GM11168 (cell line): ENCODE data around the gene TAF4.

Experiments
- in situ Hi-C: fragments of 300-500 bp; cut with MboI; formaldehyde crosslinking; loops from one replicate; pipeline ENCODE4 v1.12.0; 2022; ENCODE audit warnings: low sequenced_read_pairs; ENCODE audit not compliant: unreplicated experiment

The TAF4 gene

DNA sequence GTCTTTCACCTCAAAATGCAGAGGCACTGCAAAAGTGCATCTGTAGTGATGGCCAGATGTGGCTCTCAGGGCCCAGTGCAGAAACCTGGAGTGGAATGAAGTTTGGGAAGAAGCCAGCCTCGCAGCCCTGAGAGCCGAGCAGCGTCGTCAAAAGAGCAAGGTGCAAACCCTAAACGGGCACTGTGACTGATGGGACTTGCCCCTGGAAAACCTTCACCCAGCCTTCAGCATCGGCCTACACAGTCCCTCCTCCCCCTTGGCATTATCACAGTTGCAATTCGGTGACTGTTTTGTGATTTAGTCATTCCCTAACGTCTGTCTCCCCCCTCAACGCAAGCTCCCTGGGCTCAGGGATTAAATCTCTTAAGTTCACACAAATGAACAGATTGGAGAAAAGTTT lies 38.6 kb downstream of the TAF4 start:
- in situ Hi-C loops, result no loop called here

DNA sequence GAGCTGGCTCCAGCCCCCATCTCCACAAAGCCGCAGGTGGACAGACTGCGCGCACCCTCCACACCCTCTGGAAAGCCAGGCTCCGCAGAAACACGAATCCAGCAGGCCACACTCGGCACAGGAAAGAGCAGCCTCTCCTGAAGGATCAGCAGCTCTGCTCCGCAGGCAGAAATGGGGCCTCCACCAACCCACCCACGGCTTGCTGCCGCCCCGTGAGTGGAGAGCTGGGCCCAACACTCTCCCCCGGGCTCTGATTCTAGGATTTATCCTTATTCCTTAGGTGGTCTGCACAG lies 39.2 kb downstream of the TAF4 start:
- in situ Hi-C loops, result no loop called here

DNA sequence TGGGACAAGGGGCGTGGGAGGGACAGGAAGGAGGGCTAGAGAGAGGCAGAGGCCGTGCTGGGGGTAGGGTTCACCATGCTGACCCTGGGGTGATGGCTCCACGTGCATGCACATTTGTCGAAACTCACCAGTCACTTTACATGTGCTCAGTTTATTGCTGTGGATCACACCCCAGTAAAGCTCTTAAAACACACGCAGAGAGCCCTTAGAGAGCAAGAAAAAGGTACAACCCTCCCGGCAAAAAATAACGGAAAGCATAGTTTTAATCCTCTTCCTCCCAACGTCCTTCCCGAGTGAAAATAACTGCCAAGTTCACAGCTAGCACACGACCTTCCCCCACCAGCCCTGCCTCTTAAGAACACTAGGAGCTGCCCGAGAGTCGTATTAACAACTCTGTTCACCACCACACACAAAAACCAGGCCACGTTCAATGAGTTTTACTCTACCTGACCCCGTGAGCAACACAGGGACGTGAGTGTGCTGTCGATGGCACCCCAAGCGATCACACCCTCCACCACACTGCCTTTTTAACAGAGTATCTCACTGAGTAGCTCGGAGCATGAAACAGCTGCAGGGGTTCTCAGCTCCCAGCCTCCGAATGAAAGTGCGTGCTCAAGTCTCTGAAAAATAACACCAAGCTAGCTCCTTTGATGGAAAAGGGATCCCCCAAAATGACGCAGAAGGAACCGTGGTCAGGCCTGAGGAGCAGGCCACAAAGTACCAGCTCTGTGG lies 39.7 kb downstream of the TAF4 start:
- in situ Hi-C loops, result no loop called here

DNA sequence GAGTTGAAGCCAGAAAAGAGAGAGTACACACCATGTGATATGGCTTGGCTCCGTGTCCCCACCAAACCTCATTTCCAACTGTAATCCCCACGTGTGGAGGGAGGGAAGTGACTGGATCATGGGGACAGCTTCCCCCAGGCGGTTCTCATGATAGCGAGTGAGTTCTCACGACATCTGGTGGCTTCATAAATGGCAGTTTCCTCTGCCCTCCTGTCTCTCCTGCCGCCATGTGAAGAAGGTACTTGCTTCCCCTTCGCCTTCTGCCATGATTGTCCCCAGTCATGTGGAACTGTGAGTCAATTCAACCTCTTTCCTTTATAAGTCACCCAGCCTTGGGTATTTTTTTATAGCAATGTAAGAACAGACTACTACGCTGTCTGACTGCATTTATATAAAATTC lies 40.3 kb downstream of the TAF4 start:
- in situ Hi-C loops, result no loop called here

DNA sequence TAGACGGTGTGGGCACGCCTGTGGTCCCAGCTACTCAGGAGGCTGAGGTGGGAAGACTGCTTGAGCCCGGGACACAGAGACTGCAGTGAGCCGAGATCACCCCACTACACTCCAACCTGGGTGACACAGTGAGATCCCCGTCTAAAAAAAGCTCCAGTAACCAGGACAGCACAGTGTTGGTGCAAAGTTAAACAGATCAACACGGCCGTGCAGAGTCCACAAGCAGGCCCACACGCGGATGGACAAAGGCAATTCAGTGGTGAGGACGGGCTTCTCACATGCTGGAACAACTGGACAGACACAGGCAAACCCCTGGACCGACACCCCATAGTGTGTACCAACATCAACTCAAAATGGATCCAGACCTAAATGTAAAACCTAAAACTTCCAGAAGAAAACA lies 41.7 kb downstream of the TAF4 start:
- in situ Hi-C loops, result loop anchor here (25.0 kb wide), 1 partner anchor 363 kb away; the partner anchor contains the start of gene RPS21

GRCh38 chr20:62022575-62023139 lies 43.0 kb downstream of the TAF4 start:
- in situ Hi-C loops, result loop anchor here (25.0 kb wide), 1 partner anchor 365 kb away; the partner anchor contains the start of gene RPS21

- in situ Hi-C loops, result loop anchor here (25.0 kb wide), 1 partner anchor 365 kb away; the partner anchor contains the start of gene RPS21
These were observed 43.8 kb downstream of the TAF4 start for GRCh38 chr20:62021793-62022385.

GRCh38 chr20:62020935-62021701 lies 44.6 kb downstream of the TAF4 start:
- in situ Hi-C loops, result loop anchor here (25.0 kb wide), 1 partner anchor 366 kb away; the partner anchor contains the start of gene RPS21

DNA sequence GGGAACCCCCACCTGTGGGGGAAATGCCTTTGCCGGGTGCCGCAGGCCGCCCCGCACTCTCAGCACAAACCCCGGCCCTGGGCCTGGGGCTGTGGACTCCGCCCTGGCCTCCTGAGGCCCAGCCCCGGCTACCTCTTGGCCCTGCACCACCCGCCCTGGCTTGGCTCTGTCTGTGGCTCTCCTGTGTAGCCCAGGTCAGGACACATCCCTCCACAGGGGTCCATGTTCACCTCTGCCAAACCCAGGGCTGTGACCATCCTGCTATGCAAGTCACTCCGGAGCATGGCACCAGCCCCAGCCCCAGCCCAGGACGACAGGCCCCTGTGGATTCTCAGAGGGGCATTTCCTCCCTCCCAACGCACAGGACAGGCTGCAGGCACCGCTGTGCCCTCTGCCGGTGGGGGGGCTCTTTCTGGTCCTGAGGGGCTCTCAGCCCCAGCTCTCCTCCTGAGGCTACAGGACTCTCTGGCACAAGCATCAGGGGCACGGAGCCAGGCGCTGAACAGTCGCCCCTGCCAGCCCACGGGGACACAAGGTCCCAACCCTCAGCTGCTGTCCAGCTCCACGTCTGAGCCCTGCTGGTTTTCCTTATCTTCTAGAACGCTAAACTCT lies 45.7 kb downstream of the TAF4 start:
- in situ Hi-C loops, result loop anchor here (25.0 kb wide), 1 partner anchor 367 kb away; the partner anchor contains the start of gene RPS21

DNA sequence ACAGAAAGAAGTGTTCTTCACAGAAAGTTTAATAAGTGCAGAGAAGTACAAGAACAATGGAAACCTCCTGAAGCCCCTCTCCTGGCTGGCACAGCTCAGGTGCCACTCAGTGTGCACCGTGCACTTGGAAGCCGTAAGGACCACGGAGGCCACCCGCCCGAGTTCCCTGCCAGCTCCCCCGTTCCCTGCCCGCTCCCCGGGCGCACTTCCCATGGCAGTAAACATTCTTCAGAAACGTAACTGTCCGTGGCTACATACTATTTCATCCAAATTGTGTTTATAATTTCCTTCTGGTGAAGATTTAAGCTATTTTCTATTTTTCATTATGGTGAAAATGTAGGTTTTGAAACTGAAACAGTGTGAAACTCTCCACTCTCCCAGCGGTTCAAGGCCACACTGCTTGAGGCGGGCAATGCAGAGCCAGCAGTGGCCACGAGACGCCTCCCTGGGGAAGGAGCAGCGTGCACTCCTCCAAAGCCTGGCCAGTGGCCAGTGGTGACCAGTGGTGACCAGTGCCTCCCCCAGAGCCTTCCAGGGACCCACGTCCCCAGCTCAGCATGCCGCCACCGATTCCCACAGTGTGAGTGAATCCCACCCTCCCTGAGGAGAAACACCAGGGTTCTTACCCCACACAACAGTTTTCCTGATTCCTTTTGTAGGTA lies 46.4 kb downstream of the TAF4 start:
- in situ Hi-C loops, result loop anchor here (25.0 kb wide), 1 partner anchor 368 kb away; the partner anchor contains the start of gene RPS21

DNA sequence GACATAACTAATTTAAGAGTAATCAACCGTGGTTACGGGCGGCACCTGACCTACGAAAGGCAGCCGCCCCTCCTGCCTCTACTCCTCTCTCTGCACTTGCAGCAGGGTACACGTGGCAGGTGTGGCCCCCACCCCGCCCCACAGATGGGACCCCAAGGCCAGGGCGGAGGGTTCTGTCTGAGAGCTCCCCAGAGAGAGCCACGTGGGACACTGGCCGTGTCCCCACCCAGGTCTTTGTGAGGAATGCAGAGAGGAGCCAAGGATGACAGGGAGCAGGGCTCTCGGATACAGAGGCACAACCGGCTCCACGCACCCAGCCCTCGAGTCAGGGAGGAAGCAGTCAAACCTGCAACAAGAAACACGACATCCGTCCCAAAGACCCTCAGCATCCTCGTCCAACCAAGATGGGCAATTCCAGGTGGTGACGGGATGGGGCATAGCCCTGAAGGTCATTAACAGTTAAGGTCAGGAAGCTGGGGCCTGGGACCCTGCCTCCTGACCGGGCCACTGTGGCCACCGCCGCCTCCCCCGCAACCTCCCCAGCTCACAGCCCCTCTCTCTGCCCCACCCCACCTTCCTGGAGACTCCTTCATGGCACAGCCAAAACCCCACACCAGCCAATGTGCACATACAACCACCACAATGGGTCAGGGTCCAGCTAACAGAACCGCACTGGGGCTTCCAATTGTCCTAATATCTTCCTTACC lies 47.1 kb downstream of the TAF4 start:
- in situ Hi-C loops, result loop anchor here (25.0 kb wide), 1 partner anchor 369 kb away; the partner anchor contains the start of gene RPS21

DNA sequence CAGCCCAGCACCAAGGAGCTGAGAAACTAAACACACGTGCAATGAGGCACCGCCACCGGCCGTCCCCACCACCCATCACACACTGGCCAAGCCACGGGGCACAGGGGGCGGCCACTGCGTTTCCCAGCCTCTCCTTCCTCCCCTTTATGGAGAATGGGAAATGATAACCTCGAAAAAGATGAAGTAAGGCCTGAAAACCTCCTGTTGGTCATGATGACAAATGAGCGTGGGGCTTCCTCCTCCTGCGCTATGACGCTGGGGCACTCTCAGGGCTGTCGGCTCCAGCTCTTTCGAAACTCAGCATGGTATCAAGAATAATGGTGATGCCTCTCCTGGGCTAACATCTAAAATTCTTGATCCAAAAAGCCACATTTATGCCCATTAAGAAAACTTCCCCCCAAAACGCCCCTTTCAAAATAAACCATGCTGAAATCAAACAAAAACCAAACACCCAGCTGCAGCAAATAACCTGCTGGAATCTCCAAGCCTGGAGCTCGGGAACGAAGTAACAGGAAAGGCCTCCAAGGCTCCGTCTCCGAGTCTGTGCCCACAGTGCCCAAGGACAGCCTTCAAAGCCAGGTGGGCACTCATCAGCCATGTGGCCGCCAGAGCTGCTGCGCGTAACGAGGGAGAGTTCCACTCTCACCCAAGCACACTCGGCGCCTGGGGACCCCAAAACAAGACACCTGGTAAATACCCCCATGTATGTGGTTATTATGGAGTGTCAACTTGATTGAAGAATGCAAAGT lies 50.0 kb downstream of the TAF4 start:
- in situ Hi-C loops, result loop anchor here (25.0 kb wide), 1 partner anchor 372 kb away; the partner anchor contains the start of gene RPS21

DNA sequence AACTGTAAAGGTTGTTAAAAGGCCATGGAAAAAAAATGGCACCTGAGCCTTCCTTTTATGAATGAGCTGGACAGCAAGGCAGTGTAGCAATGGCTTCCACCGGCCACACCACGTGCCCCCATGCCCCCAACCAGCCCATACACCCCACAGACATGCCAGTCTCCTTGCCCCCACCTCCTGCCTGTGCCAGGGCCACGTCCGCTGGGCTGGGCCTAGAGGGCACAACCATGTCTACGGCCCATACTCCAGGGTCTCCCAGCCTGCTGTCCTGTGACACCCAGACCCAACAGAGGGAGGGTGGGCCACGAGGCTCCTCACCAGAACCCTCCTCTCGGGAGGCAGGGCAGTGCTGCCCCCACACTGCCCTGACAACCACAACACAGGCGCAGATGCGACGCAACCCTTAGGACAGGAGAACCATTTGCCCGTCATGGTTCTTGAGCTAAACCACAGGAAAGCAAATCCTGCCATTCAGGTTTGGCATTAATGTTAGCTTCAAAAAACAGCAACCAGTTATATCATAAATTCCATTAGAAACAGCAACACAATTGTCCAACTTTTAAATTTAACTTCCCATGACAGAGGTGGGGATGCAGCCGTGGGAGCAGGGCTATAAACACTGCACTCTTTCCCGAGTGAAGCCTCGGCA lies 50.7 kb downstream of the TAF4 start:
- in situ Hi-C loops, result loop anchor here (25.0 kb wide), 1 partner anchor 372 kb away; the partner anchor contains the start of gene RPS21

GRCh38 chr20:62014488-62014775 lies 51.2 kb downstream of the TAF4 start:
- in situ Hi-C loops, result loop anchor here (25.0 kb wide), 1 partner anchor 373 kb away; the partner anchor contains the start of gene RPS21

GRCh38 chr20:62012631-62013030 lies 53.0 kb downstream of the TAF4 start:
- in situ Hi-C loops, result loop anchor here (25.0 kb wide), 1 partner anchor 375 kb away; the partner anchor contains the start of gene RPS21

DNA sequence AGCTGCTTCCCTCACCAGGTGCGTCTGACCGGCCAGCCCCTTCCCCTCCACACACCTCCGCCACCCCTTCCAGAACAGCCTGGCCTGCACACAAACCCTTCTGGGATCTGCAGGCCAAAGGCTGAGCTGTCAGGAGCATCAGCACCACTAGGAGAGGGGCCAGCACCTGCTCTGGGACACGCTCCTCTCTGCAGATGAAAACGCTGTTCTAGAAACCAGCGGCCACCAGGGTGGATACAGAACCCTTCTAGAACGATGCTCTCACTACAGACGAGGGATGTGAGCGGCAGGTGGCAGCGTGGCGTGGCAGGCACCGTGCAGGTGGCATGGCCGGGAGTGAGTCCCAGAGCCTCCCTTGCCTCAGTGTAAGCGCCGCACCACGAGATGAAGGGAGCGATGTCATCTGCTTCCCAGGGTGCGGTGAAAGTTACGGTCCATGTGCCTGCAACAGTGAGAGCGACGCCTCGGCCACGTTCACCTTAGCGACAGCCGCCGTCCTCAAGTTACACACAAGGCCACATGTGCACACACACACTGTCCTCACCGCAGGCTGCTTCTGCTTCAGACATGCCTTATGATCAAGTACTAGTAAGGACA lies 53.6 kb downstream of the TAF4 start:
- in situ Hi-C loops, result loop anchor here (25.0 kb wide), 1 partner anchor 375 kb away; the partner anchor contains the start of gene RPS21

DNA sequence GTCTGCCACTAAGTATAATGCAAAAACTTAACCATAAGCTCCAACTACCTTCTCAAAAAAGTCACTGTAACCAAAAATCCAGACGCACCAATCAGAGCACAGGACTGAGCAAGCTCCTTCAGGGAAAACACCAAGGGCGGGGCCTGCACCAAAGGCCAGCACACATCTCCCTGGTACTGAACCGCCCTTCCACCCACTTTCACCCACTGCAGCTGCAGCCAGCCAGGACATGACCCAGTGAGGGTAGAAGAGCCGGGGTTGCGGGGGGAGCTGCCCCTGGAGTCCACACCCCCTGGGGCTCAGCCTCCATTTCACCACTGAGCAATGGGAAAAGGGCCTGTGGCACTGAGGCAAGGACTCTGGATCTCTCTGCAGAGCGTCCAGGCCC lies 54.3 kb downstream of the TAF4 start:
- in situ Hi-C loops, result loop anchor here (25.0 kb wide), 1 partner anchor 376 kb away; the partner anchor contains the start of gene RPS21
